Rectal smooth muscle tissue (tissue), 1 donor: ENCODE data around the gene RTL3.

Experiments
- H3K27ac ChIP-seq: one replicate; pipeline ENCODE4 v1.7.0; 2013; ENCODE audit warnings: low read depth, low read length, inconsistent platforms
- H3K27me3 ChIP-seq: one replicate; pipeline ENCODE4 v1.7.0; 2013; ENCODE audit warnings: low read length; ENCODE audit not compliant: control insufficient read depth, insufficient read depth
- H3K36me3 ChIP-seq: one replicate; pipeline ENCODE4 v1.7.0; 2013; ENCODE audit warnings: low read length; ENCODE audit not compliant: control insufficient read depth, insufficient read depth
- H3K4me1 ChIP-seq: one replicate; pipeline ENCODE4 v1.7.0; 2013; ENCODE audit warnings: low read length; ENCODE audit not compliant: control insufficient read depth, insufficient read depth
- H3K4me3 ChIP-seq: one replicate; pipeline ENCODE4 v1.7.0; 2013; ENCODE audit warnings: low read length
- H3K9ac ChIP-seq: one replicate; pipeline ENCODE4 v1.7.0; 2013; ENCODE audit warnings: low read length

The RTL3 gene

GRCh38 chrX:78658845-78659744 lies at the start of gene RTL3:
Gene RTL3 (minus strand): TSS chrX:78659328. CDS start chrX:78658420, 908 bp downstream.
- Histone ChIP-seq H3K27ac (no peak within 1 kb of the TSS), H3K36me3 (no peaks in the 10 kb centered on the region), H3K27me3 (peaks cover 2% of the 10 kb centered on the region), H3K9ac (no peak within 1 kb of the TSS), H3K4me3 (no peak within 1 kb of the TSS), H3K4me1 (no peaks in the 10 kb centered on the region)

GRCh38 chrX:78708816-78709215 lies 49.7 kb upstream of the RTL3 start:
- Histone ChIP-seq H3K4me3 (no peak overlapping the region), H3K4me1 (no peaks in the 10 kb centered on the region), H3K27ac (no peak overlapping the region), H3K36me3 (no peaks in the 10 kb centered on the region), H3K9ac (no peak overlapping the region), H3K27me3 (no peaks in the 10 kb centered on the region)

- no peak overlapping the region for H3K27ac ChIP-seq
- H3K27me3 ChIP-seq: no peaks in the 10 kb centered on the region
- H3K36me3 ChIP-seq: no peaks in the 10 kb centered on the region
- H3K4me3 ChIP-seq: no peak overlapping the region
- H3K9ac ChIP-seq: no peak overlapping the region
- no peaks in the 10 kb centered on the region for H3K4me1 ChIP-seq
These were observed 49.1 kb upstream of the RTL3 start for GRCh38 chrX:78708262-78708661.

- H3K27me3 ChIP-seq: no peaks in the 10 kb centered on the region
- no peaks in the 10 kb centered on the region for H3K36me3 ChIP-seq
- H3K4me1 ChIP-seq: no peaks in the 10 kb centered on the region
- H3K9ac ChIP-seq: no peak overlapping the region
- no peak overlapping the region for H3K4me3 ChIP-seq
- no peak overlapping the region for H3K27ac ChIP-seq
These were observed 46.9 kb upstream of the RTL3 start for GRCh38 chrX:78706071-78706470.

- Histone ChIP-seq H3K27ac (no peak overlapping the region), H3K36me3 (no peaks in the 10 kb centered on the region), H3K27me3 (no peaks in the 10 kb centered on the region), H3K4me1 (no peaks in the 10 kb centered on the region), H3K4me3 (no peak overlapping the region), H3K9ac (no peak overlapping the region)
These were observed 34.4 kb upstream of the RTL3 start for GRCh38 chrX:78693536-78693935.

GRCh38 chrX:78693012-78693411 lies 33.9 kb upstream of the RTL3 start:
- Histone ChIP-seq H3K4me3 (no peak overlapping the region), H3K9ac (no peak overlapping the region), H3K36me3 (no peaks in the 10 kb centered on the region), H3K27ac (no peak overlapping the region), H3K27me3 (no peaks in the 10 kb centered on the region), H3K4me1 (no peaks in the 10 kb centered on the region)

GRCh38 chrX:78687586-78687985 lies 28.5 kb upstream of the RTL3 start:
- no peak overlapping the region for H3K9ac ChIP-seq
- no peaks in the 10 kb centered on the region for H3K36me3 ChIP-seq
- no peaks in the 10 kb centered on the region for H3K27me3 ChIP-seq
- no peaks in the 10 kb centered on the region for H3K4me1 ChIP-seq
- no peak overlapping the region for H3K4me3 ChIP-seq
- no peak overlapping the region for H3K27ac ChIP-seq

- no peak overlapping the region for H3K9ac ChIP-seq
- H3K4me3 ChIP-seq: no peak overlapping the region
- no peaks in the 10 kb centered on the region for H3K27me3 ChIP-seq
- no peaks in the 10 kb centered on the region for H3K36me3 ChIP-seq
- H3K27ac ChIP-seq: no peak overlapping the region
- H3K4me1 ChIP-seq: no peaks in the 10 kb centered on the region
These were observed 14.1 kb upstream of the RTL3 start for GRCh38 chrX:78673246-78673645.

- Histone ChIP-seq H3K36me3 (no peaks in the 10 kb centered on the region), H3K27ac (no peak overlapping the region), H3K4me3 (no peak overlapping the region), H3K9ac (no peak overlapping the region), H3K4me1 (no peaks in the 10 kb centered on the region), H3K27me3 (no peaks in the 10 kb centered on the region)
These were observed 6.2 kb upstream of the RTL3 start for GRCh38 chrX:78665342-78665741.

GRCh38 chrX:78661836-78662235 lies 2.7 kb upstream of the RTL3 start:
- Histone ChIP-seq H3K36me3 (no peaks in the 10 kb centered on the region), H3K4me1 (no peaks in the 10 kb centered on the region), H3K4me3 (no peak overlapping the region), H3K9ac (no peak overlapping the region), H3K27me3 (no peaks in the 10 kb centered on the region), H3K27ac (no peak overlapping the region)

GRCh38 chrX:78659955-78660354 lies 827 bp upstream of the RTL3 start:
- Histone ChIP-seq H3K27ac (no peak overlapping the region), H3K27me3 (no peaks in the 10 kb centered on the region), H3K9ac (no peak overlapping the region), H3K4me3 (no peak overlapping the region), H3K36me3 (no peaks in the 10 kb centered on the region), H3K4me1 (no peaks in the 10 kb centered on the region)

GRCh38 chrX:78658414-78658813 lies 714 bp downstream of the RTL3 start:
- Histone ChIP-seq H3K27me3 (peaks cover 2% of the 10 kb centered on the region), H3K36me3 (no peaks in the 10 kb centered on the region), H3K4me3 (no peak overlapping the region), H3K9ac (no peak overlapping the region), H3K27ac (no peak overlapping the region), H3K4me1 (no peaks in the 10 kb centered on the region)

GRCh38 chrX:78655642-78656041 lies 3.5 kb downstream of the RTL3 start:
- Histone ChIP-seq H3K4me1 (no peaks in the 10 kb centered on the region), H3K27me3 (peaks cover 2% of the 10 kb centered on the region), H3K36me3 (no peaks in the 10 kb centered on the region), H3K4me3 (no peak overlapping the region), H3K27ac (no peak overlapping the region), H3K9ac (no peak overlapping the region)
